SK-N-SH (cell line): Measurements from ENCODE around the gene TNNT2. TPM values are rescaled to one million over a fixed set of nuclear protein-coding genes. Genes with fewer than 3 reads are reported as not detected.

Source experiments
- CTCF ChIA-PET: fragments of 300-600, 350-600 bp; formaldehyde crosslinking; extraction: SDS; loops from one replicate; lab custom pipeline; 2021; lab: Yijun Ruan, JAX
- POLR2A ChIA-PET: fragments of 350-600 bp; sonication (Branson Sonifier 250); formaldehyde crosslinking; extraction: SDS; loops from one replicate; lab custom pipeline; 2020; ENCODE audit warnings: antibody characterized with exemption, inconsistent platforms; lab: Yijun Ruan, JAX
- DNase-seq: peaks from one replicate; pipeline ENCODE4 v3.0.0; 2012
- H2AFZ ChIP-seq: fragments of 200-600 bp; sonication (generic); 2 replicates; pipeline ENCODE4 v1.8.1; 2016; ENCODE audit warnings: antibody characterized with exemption, mild to moderate bottlenecking, low read depth
- H3F3A ChIP-seq: fragments of 200-600 bp; sonication (generic); replicated peaks from 2 replicates; pipeline ENCODE3; 2016; ENCODE audit warnings: antibody characterized with exemption, mild to moderate bottlenecking; ENCODE audit not compliant: insufficient read depth
- H3K27ac ChIP-seq, 2 experiments: fragments of 200-500 bp in 1 of 2; fragments of 200-600 bp in 1 of 2; sonication (Bioruptor generic) in 1 of 2; sonication (generic), shearing (Covaris generic) in 1 of 2; 2 replicates each; pipeline versions ENCODE4 v1.5.1 to v1.6.1; 2014 to 2016; ENCODE audit warnings: low read depth in 2 of 2, inconsistent platforms in 1 of 2, low read length in 1 of 2, mild to moderate bottlenecking in 1 of 2, mixed read lengths in 1 of 2
- H3K27me3 ChIP-seq: fragments of 200-600 bp; sonication (generic), shearing (Covaris generic); 2 replicates; pipeline ENCODE4 v1.6.1; 2016; ENCODE audit warnings: mixed run types; ENCODE audit not compliant: insufficient read depth
- H3K36me3 ChIP-seq, 2 experiments: fragments of 200-500 bp in 1 of 2; fragments of 200-600 bp in 1 of 2; sonication (Bioruptor generic) in 1 of 2; sonication (generic) in 1 of 2; replicated peaks in 1 of 2; 2 replicates each; pipeline versions ENCODE3 to v1.5.1; 2014 to 2016; ENCODE audit warnings: low read length in 1 of 2, mild to moderate bottlenecking in 1 of 2; ENCODE audit not compliant: insufficient read depth in 2 of 2, control insufficient read depth in 1 of 2
- H3K4me1 ChIP-seq, 2 experiments: fragments of 200-500 bp in 1 of 2; fragments of 200-600 bp in 1 of 2; sonication (Bioruptor generic) in 1 of 2; sonication (generic), shearing (Covaris generic) in 1 of 2; 2 replicates each; pipeline versions ENCODE4 v1.5.1 to v1.6.1; 2014 to 2016; ENCODE audit warnings: low read depth in 1 of 2, low read length in 1 of 2, mixed run types in 1 of 2; ENCODE audit not compliant: insufficient read depth in 2 of 2, control insufficient read depth in 1 of 2
- H3K4me2 ChIP-seq: fragments of 200-600 bp; sonication (generic), shearing (Covaris generic); 2 replicates; pipeline ENCODE4 v1.6.1; 2017; ENCODE audit warnings: mixed run types
- H3K4me3 ChIP-seq, 2 experiments: fragments of 200-500 bp in 1 of 2; fragments of 200-600 bp in 1 of 2; sonication (Bioruptor generic) in 1 of 2; sonication (generic), shearing (Covaris generic) in 1 of 2; 2 replicates each; pipeline versions ENCODE4 v1.5.1 to v1.8.1; 2014 to 2016; ENCODE audit warnings: low read depth in 2 of 2, inconsistent platforms in 1 of 2, low read length in 1 of 2, mild to moderate bottlenecking in 1 of 2, mixed read lengths in 1 of 2, moderate library complexity in 1 of 2
- H3K79me2 ChIP-seq: fragments of 200-600 bp; sonication (generic); 2 replicates; pipeline ENCODE4 v1.8.1; 2017; ENCODE audit warnings: mild to moderate bottlenecking; ENCODE audit not compliant: insufficient read depth
- H3K9ac ChIP-seq: fragments of 200-600 bp; sonication (generic); 2 replicates; pipeline ENCODE4 v1.6.1; 2017; ENCODE audit warnings: mixed run types
- H3K9me2 ChIP-seq: fragments of 200-600 bp; sonication (generic); 2 replicates; pipeline ENCODE4 v1.6.1; 2017; ENCODE audit warnings: mixed run types
- H3K9me3 ChIP-seq: fragments of 200-600 bp; sonication (generic); 2 replicates; pipeline ENCODE4 v1.6.1; 2017; ENCODE audit warnings: mixed run types, mild to moderate bottlenecking, moderate library complexity
- H4K20me1 ChIP-seq: fragments of 200-600 bp; sonication (generic); 2 replicates; pipeline ENCODE4 v1.6.1; 2017; ENCODE audit warnings: mild to moderate bottlenecking, mixed run types; ENCODE audit not compliant: insufficient read depth
- CHD2 ChIP-seq: fragments of 150-350 bp; IDR thresholded peaks from 2 replicates; pipeline ENCODE4 v1.6.1; 2018; ENCODE audit warnings: low read length; ENCODE audit not compliant: partially characterized antibody
- EP300 ChIP-seq, 2 experiments: IDR thresholded peaks; 2 replicates each; pipeline versions ENCODE4 v1.4.0 to v1.6.1; 2012; ENCODE audit warnings: borderline replicate concordance in 1 of 2, low read depth in 1 of 2, low read length in 1 of 2
- EZH2phosphoT487 ChIP-seq: fragments of 200-600 bp; sonication (generic); IDR thresholded peaks from 2 replicates; pipeline ENCODE4 v1.6.1; 2017; ENCODE audit warnings: low read depth, mixed run types, mild to moderate bottlenecking, antibody characterized with exemption, moderate library complexity, borderline replicate concordance
- FOXM1 ChIP-seq: IDR thresholded peaks from 2 replicates; pipeline ENCODE4 v1.4.0; 2012; ENCODE audit warnings: low read depth, mild to moderate bottlenecking
- IRF3 ChIP-seq: fragments of 150-350 bp; IDR thresholded peaks from 2 replicates; pipeline ENCODE4 v1.6.1; 2016; ENCODE audit warnings: mild to moderate bottlenecking, low read depth, low read length
- JUND ChIP-seq: IDR thresholded peaks from 2 replicates; pipeline ENCODE4 v1.4.0; 2012
- MAX ChIP-seq: IDR thresholded peaks from 2 replicates; pipeline ENCODE4 v1.4.0; 2012; ENCODE audit warnings: low read depth
- MXI1 ChIP-seq: IDR thresholded peaks from 2 replicates; pipeline ENCODE4 v1.6.1; 2012; ENCODE audit warnings: mild to moderate bottlenecking, low read depth, low read length, improper control_type of control experiment
- NFIC ChIP-seq: IDR thresholded peaks from 2 replicates; pipeline ENCODE4 v1.4.0; 2012; ENCODE audit warnings: borderline replicate concordance
- POLR2AphosphoS5 ChIP-seq: IDR thresholded peaks from 2 replicates; pipeline ENCODE4 v1.6.1; 2012; ENCODE audit warnings: low read depth, low read length
- RFX5 ChIP-seq: IDR thresholded peaks from 2 replicates; pipeline ENCODE4 v1.6.1; 2012; ENCODE audit warnings: mild to moderate bottlenecking, improper control_type of control experiment, low read length
- RXRA ChIP-seq: IDR thresholded peaks from 2 replicates; pipeline ENCODE4 v1.4.0; 2012; ENCODE audit warnings: low read depth, mild to moderate bottlenecking, borderline replicate concordance
- TCF12 ChIP-seq: IDR thresholded peaks from 2 replicates; pipeline ENCODE4 v1.4.0; 2012
- TEAD4 ChIP-seq: IDR thresholded peaks from 2 replicates; pipeline ENCODE4 v1.4.0; 2012; ENCODE audit warnings: mild to moderate bottlenecking, borderline replicate concordance; ENCODE audit not compliant: insufficient read depth
- USF2 ChIP-seq: fragments of 150-350 bp; IDR thresholded peaks from 2 replicates; pipeline ENCODE4 v1.6.1; 2017; ENCODE audit warnings: antibody characterized with exemption, low read length, low read depth, borderline replicate concordance
- YY1 ChIP-seq: IDR thresholded peaks from 2 replicates; pipeline ENCODE4 v1.4.0; 2012; ENCODE audit warnings: low read depth, mild to moderate bottlenecking
- WGBS: methylation state at CpG from one replicate; pipeline ENCODE4 v1.1.6; 2017; ENCODE audit warnings: low lambda C conversion rate; 5-methylcytosine and 5-hydroxymethylcytosine counted together
- polyA plus RNA-seq, 3 experiments: library from polyadenylated mRNA; depleted of rRNA; stranded (reverse); fragments of >200 nt; gene quantifications; 2 replicates each; pipeline ENCODE4 v1.2.3, GENCODE V29; 2012
- TF ChIP-seq, protein P1 (sequence below): IDR thresholded peaks from 2 replicates; pipeline ENCODE4; 2012

The TNNT2 gene
- polyA plus RNA-seq, 1 of the 3 experiments (the other 2 are of a cell fraction): 0.33 TPM

- TF ChIP-seq, protein P1, sequence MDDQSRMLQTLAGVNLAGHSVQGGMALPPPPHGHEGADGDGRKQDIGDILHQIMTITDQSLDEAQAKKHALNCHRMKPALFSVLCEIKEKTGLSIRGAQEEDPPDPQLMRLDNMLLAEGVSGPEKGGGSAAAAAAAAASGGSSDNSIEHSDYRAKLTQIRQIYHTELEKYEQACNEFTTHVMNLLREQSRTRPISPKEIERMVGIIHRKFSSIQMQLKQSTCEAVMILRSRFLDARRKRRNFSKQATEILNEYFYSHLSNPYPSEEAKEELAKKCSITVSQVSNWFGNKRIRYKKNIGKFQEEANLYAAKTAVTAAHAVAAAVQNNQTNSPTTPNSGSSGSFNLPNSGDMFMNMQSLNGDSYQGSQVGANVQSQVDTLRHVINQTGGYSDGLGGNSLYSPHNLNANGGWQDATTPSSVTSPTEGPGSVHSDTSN: no peak
- TF ChIP-seq EP300 (IDR thresholded peaks at IDR 0.05; ENCODE audit: borderline replicate concordance in 1 of 2, low read depth in 1 of 2, low read length in 1 of 2): no peak
- no peak for TF ChIP-seq YY1
- no peak for TF ChIP-seq POLR2AphosphoS5
- no peak for TF ChIP-seq EZH2phosphoT487
- TF ChIP-seq IRF3: no peak
- TF ChIP-seq RFX5: no peak
Observed at GRCh38 chr1:201371792-201372191, 5.7 kb downstream of the TNNT2 start (continued).

DNA sequence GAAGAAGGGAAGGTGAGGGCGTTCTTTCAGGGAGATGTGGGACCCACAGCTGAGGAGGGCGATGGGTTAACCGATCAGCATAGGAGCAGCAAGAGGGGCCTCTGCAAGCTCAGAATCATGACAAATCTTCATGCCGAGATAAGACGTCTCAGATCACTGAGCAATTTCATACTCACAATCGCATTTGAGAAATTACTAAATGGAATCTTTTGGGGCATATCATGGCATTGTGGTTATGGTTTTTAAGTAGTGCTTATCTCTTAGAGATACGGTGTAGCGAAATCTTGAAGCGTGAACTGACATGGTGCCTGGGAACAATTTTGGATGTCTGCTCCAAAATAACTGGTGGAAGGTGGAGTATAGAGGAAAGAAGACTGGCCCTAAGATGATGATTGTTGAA, 6.2 kb downstream of the TNNT2 start:
- Histone ChIP-seq H2AFZ (no peak overlapping the region), H3K9me2 (no peaks in the 10 kb centered on the region), H3K27me3 (peaks cover 75% of the 10 kb centered on the region), H3K79me2 (no peaks in the 10 kb centered on the region), H3K27ac (no peak overlapping the region), H4K20me1 (no peaks in the 10 kb centered on the region), H3K4me3 (no peak overlapping the region), H3K36me3 (no peaks in the 10 kb centered on the region), H3K9me3 (no peaks in the 10 kb centered on the region)
- CTCF ChIA-PET: interaction anchor here (1.1 to 3.5 kb wide), 5 partner anchors 9 to 142 kb away, joined by 3 to 25 read pairs (median 4); no protein-coding TSS in a partner anchor
- DNase-seq: no peak
- TF ChIP-seq CHD2 (no peak), YY1 (no peak), NFIC (no peak), IRF3 (no peak), MAX (no peak), RXRA (no peak), FOXM1 (no peak), TEAD4 (no peak), TCF12 (no peak), MXI1 (no peak), EP300 (IDR thresholded peaks at IDR 0.05; ENCODE audit: borderline replicate concordance in 1 of 2, low read depth in 1 of 2, low read length in 1 of 2) (no peak), JUND (no peak), USF2 (no peak)
- TF ChIP-seq, all 33 proteins: peak for 0
- H3K4me2 ChIP-seq: no peak overlapping the region
- H3K9ac ChIP-seq: no peak overlapping the region
- H3K4me1 ChIP-seq: peaks cover 0 to 21% of the 10 kb centered on the region in 2 experiments; a peak in 1 of 4 replicates
- POLR2A ChIA-PET: no interaction called here
- no peaks in the 10 kb centered on the region for H3F3A ChIP-seq
- WGBS: 73% methylated on average over 9 of the region's 9 CpGs
